ENCODE results near the gene ALG1. TPM values are rescaled to one million over a fixed set of nuclear protein-coding genes. Genes with fewer than 3 reads are reported as not detected.
"Not testable (repeated sequence)": the region's sequence is repeated elsewhere in the genome, so short reads cannot be mapped to it uniquely, and the experiment has no call there.

ALG1 gene
- total RNA-seq, 2 donors from 2014 or later = 26.0 to 34.2 TPM

DNA sequence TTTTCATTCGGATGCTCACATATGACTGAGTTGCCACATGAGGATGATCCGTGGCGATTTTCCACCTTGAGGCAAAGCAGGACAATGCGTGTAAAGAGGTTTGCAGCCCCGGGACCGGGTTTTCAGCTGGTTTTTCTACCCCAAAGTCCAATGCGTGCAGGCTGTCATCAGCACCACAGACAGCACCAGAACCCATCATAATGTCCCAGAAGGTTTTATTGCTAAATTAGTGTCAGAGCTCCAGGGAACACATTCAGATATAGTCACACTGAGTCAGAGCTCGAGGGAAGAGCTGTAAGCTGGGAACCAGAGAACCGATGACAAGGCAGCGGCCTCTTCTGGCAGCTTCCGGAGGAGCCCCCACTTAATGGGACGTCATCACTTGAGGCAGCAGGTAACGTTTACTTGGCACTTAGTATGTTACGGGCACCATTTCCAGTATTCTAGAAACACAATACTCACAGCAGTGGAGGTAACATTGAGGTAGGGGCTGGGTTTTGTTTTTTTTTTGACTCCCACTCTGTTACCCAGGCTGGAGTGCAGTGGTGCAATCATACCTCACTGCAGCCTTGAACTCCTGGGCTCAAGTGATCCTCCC is 29.0 kb upstream of the ALG1 start:
- DNase-seq = peak in 1 of 2 donors; percentile 8
- intact Hi-C loops (cut with DNase I, micrococcal nuclease) = no loop called here
- no peak for ATAC-seq

- intact Hi-C loops (cut with DNase I, micrococcal nuclease) = no loop called here
- DNase-seq = peak in 1 of 2 donors; percentile 2
- ATAC-seq = no peak
Observed at GRCh38 chr16:5044011-5044540, 27.6 kb upstream of the ALG1 start.

GRCh38 chr16:5044581-5044980 is 27.1 kb upstream of the ALG1 start:
- intact Hi-C loops (cut with DNase I, micrococcal nuclease); ATAC-seq: not testable (repeated sequence)
- peak in 1 of 2 donors; percentile 5 for DNase-seq

DNA sequence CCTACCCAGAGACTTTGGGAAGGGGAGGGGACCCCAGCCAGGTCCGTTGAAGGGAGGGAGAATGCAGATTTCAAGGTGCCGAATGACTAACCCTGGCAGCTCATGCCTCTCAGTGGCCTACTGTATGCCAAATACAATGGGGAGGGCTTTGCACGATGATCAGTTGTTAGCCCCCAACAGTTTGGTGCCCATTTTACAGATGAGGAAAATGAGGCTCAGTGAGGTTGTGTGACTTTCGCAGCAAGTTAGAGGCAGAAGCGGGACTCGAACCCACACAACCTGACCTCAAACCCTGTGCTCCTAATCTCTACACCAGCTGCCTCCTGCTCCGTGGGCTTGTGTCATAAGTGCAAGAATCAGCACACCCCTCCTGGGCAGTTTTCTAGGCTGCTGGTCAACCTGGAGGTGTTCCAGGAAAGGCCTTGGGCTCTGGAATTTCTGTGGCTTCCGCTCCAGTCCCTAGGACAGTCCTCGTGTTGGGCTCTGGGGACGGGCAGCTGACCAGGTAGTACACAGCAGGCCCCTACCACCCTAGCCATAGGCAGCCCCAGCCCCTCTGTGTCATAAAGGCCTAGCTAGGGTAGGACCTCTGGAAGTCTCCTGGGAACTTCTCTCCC is 26.0 kb upstream of the ALG1 start:
- ATAC-seq (no peak), DNase-seq (peak in 1 of 2 donors; percentile 12)
- intact Hi-C loops (cut with DNase I, micrococcal nuclease) = no loop called here

DNA sequence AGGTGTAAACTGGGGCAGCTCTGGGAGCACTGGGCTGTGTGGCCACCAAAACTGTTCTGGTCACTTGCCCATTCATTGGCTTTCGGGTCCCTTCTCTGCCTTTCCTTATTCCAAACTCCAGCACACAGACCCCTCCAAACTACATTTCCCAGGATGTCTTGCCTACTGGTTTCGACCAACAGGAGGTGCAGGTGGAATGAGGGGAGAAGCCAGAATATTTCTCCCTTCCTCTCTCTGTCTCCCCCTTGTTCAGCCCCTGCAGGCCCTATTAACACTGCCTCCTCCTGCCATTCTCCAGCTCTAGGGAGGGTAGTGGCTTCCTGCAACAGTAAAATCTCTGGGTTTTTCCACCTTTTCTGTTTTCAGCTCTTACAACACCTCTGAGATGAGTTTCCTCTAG is 24.7 kb upstream of the ALG1 start:
- DNase-seq (peak in 1 of 2 donors; percentile 10), ATAC-seq (no peak)
- intact Hi-C loops (cut with DNase I, micrococcal nuclease) = no loop called here

- intact Hi-C loops (cut with DNase I, micrococcal nuclease) = no loop called here
- no peak for ATAC-seq
Observed at GRCh38 chr16:5054876-5055865, 16.5 kb upstream of the ALG1 start.

GRCh38 chr16:5056352-5056751 is 15.3 kb upstream of the ALG1 start:
- DNase-seq (peak; percentile 31 to 48), ATAC-seq (peak; percentile 82)
- intact Hi-C loops (cut with DNase I, micrococcal nuclease) = no loop called here

More at GRCh38 chr16:5054876-5055865, 16.5 kb upstream of the ALG1 start:
- no peak for DNase-seq

DNA sequence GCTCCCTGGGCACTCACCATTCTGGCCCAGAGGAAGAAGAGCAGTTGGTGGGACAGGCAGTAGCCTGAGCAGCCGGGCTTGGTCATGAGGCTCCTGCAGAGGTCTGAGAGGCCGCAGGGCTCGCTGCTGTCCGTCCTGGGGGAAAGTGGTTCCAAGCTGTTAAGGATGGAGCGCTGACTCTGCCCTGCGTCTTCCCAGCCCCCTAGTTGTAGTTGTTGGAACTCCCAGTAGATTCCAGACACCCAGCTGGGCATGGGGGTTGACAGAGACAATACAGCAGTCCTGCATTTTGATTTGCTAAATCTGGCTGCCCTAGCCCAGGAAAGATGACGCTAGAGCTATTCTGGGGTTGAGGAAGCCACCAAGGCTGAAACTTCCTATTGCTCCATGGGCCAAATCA is 13.2 kb upstream of the ALG1 start:
- DNase-seq = peak in 1 of 2 donors; percentile 5
- intact Hi-C loops (cut with DNase I, micrococcal nuclease) = no loop called here
- ATAC-seq = no peak

DNA sequence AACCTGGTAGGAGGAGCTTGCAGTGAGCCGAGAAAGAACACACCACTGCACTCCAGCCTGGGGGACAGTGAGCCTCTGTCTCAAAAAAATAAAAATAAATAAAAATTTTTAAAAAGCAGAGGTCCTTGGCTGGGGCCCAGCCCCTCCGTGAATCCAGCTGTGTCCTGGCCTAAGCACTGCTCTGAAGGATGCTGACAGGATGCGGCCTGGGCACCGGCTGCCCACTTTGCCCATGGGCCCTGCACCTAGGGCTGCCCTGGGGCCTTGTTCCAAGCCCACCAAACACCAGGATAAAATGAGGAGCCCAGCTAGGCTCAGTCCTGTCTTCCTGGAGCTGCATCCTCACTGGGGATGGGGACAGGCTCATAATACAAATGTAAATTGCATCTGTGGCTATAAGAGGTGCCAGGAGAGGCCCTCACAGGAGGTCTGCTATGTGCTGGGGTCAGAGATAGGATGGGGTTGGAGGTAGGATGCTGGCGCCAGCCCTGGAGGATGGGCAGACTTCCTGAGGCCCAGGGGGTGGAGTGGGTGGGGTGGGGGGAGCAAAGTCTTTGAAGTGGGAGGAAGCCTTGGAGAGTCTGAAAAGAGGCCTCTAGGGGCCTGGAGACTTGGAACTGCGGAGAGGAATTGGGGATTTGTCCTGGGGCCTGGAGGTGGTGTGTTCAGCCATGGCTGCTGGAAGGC is 12.1 kb upstream of the ALG1 start:
- DNase-seq (peak in 1 of 2 donors; percentile 0), ATAC-seq (no peak)
- intact Hi-C loops (cut with DNase I, micrococcal nuclease) = no loop called here

GRCh38 chr16:5060073-5060641 is 11.5 kb upstream of the ALG1 start:
- peak in 1 of 2 donors; percentile 14 for DNase-seq
- intact Hi-C loops (cut with DNase I, micrococcal nuclease) = no loop called here
- ATAC-seq = no peak

GRCh38 chr16:5062051-5062450 is 9.6 kb upstream of the ALG1 start:
- DNase-seq (peak in 1 of 2 donors; percentile 18), ATAC-seq (no peak)
- intact Hi-C loops (cut with DNase I, micrococcal nuclease) = no loop called here

- DNase-seq = peak in 1 of 2 donors; percentile 27
- intact Hi-C loops (cut with DNase I, micrococcal nuclease) = no loop called here
- peak; percentile 66 for ATAC-seq
Observed at GRCh38 chr16:5062790-5063765, 8.6 kb upstream of the ALG1 start.

DNA sequence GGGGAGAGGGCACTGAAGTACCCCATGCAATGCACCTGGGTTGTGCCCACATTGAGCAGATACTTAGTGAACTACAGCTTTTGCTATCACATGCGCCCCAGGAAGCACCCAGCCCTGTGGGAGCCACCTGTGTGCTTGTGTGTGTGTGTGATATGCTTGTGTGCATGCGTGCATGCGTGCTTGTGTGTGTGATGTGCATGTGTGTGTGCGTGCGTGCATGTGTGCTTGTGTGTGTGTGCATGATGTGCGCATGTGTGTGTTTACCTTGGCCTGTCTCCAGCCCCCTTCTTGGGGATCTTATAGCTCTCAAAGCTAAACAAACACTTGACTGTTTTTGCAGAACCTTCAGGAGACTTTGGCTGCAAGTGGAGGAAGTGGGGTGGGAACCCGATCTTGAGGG is 6.7 kb upstream of the ALG1 start:
- intact Hi-C loops (cut with DNase I, micrococcal nuclease) = no loop called here
- DNase-seq (peak; percentile 66 to 73), ATAC-seq (peak; percentile 60)

GRCh38 chr16:5065326-5065725 is 6.3 kb upstream of the ALG1 start:
- ATAC-seq (peak; percentile 43), DNase-seq (peak in 1 of 2 donors; percentile 20)
- intact Hi-C loops (cut with DNase I, micrococcal nuclease) = no loop called here

GRCh38 chr16:5065813-5066212 is 5.8 kb upstream of the ALG1 start, which contains the start of gene C16orf89:
C16orf89 (minus strand) TSS chr16:5065956; CDS start chr16:5065908, 48 bp downstream.
- DNase-seq (peak in 1 of 2 donors; percentile 26), ATAC-seq (peak; percentile 12)
- intact Hi-C loops (cut with DNase I, micrococcal nuclease) = no loop called here

DNA sequence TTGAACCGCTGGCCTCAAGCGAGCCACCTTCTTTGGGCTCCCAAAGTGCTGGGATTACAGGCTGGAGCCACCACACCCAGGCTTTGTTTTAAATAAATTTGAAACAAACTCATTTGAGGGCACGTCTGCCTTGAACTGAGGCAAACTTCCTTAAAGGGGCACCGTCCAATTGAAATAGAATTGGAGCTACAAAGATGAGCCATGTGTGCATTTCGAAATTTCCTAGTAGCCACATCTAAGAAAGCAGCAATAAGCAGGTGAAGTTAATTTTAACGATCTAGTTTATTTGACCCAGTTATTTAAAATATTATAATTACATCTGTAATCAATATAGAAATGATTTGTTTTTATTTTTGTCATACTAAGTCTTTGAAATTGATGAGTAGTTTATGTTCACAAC is 5.1 kb upstream of the ALG1 start:
- intact Hi-C loops (cut with DNase I, micrococcal nuclease) = no loop called here
- no peak for ATAC-seq
- DNase-seq = no peak

DNA sequence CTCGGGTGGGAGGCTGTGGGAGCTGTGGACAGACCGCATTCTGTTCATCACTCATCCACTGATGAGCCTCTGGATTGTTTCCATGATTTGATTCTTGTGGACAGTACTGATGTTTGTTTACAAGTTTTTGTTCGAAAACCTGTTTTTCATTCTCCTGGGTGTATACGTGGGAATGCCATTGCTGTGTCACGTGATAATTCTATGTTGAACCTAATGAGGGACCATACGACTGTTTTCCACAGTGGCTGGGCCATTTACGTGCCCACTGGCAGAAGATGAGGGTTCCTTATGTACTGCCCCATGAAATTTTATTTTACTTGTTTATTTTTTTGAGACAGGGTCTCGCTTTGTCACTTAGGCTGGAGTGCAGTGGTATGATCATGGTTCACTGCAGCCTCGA is 2.6 kb upstream of the ALG1 start:
- DNase-seq (no peak), ATAC-seq (no peak)
- intact Hi-C loops (cut with DNase I, micrococcal nuclease) = no loop called here
